Measurements from ENCODE around the gene LIFR. TPM values are rescaled to one million over a fixed set of nuclear protein-coding genes. Genes with fewer than 3 reads are reported as not detected.

Gene LIFR
- total and polyA plus RNA-seq, 11 donors = 12.6 to 66.8 (median 38.5) TPM

GRCh38 chr5:38465702-38466423, 90.6 kb downstream of the LIFR start:
- Histone ChIP-seq H3K4me1 (peaks cover 17 to 82% (median 71%) of the 10 kb centered on the region in 12 donors), H3K4me3 (no peak overlapping the region), H3K27me3 (peaks cover 0 to 44% (median 0%) of the 10 kb centered on the region in 9 donors), H3K27ac (peak overlapping the region in 11 of 12 donors; percentile 15 to 88 (median 79)), H3K36me3 (no peaks in the 10 kb centered on the region), H3K9me3 (no peaks in the 10 kb centered on the region)
- WGBS, 4 donors = 69 to 86% (median 76%) methylated on average over 8 to 9 of the region's 9 CpGs
- no peak for TF ChIP-seq CTCF (IDR thresholded peaks at IDR 0.05)
- TF ChIP-seq POLR2A (IDR thresholded peaks at IDR 0.05) = no peak
- intact Hi-C loops (cut with DNase I) = no loop called here
- ATAC-seq (peak in 1 of 4 donors; percentile 2), DNase-seq (no peak)

GRCh38 chr5:38465061-38465460, 91.4 kb downstream of the LIFR start:
- Histone ChIP-seq H3K36me3 (peaks cover 0 to 5% (median 0%) of the 10 kb centered on the region in 9 donors), H3K9me3 (no peaks in the 10 kb centered on the region), H3K27me3 (peaks cover 0 to 44% (median 0%) of the 10 kb centered on the region in 9 donors), H3K27ac (peak overlapping the region in 6 of 12 donors; percentile 41 to 88 (median 65)), H3K4me3 (no peak overlapping the region), H3K4me1 (peaks cover 17 to 77% (median 71%) of the 10 kb centered on the region in 12 donors)
- intact Hi-C loops (cut with DNase I) = no loop called here
- TF ChIP-seq CTCF (IDR thresholded peaks at IDR 0.05) (no peak), POLR2A (IDR thresholded peaks at IDR 0.05) (no peak)
- 54 to 71% (median 63%) methylated on average over 2 of the region's 2 CpGs for WGBS, 4 donors
- DNase-seq (no peak), ATAC-seq (no peak)

GRCh38 chr5:38463634-38464521, 92.6 kb downstream of the LIFR start:
- Histone ChIP-seq H3K4me3 (no peak overlapping the region), H3K27ac (peak overlapping the region in 11 of 12 donors; percentile 19 to 86 (median 51)), H3K9me3 (no peaks in the 10 kb centered on the region), H3K36me3 (peaks cover 0 to 9% (median 0%) of the 10 kb centered on the region in 9 donors), H3K27me3 (peaks cover 0 to 37% (median 0%) of the 10 kb centered on the region in 9 donors), H3K4me1 (peaks cover 17 to 66% (median 61%) of the 10 kb centered on the region in 12 donors)
- 17 to 32% (median 26%) methylated on average over 10 of the region's 10 CpGs for WGBS, 4 donors
- peak in 2 of 4 donors; percentile 23 to 48 for ATAC-seq
- DNase-seq = no peak
- TF ChIP-seq POLR2A (IDR thresholded peaks at IDR 0.05) (no peak), CTCF (IDR thresholded peaks at IDR 0.05) (no peak)
- intact Hi-C loops (cut with DNase I) = no loop called here

Data from heart left ventricle (tissue), 16 donors.